Vagina (tissue), 2 donors: Measurements from ENCODE around the gene LMOD1.

Source experiments
- CTCF ChIP-seq, 3 experiments: fragments of 450-650 bp in 2 of 3; fragments of 200-600 bp in 1 of 3; sonication (generic) in 1 of 3; IDR thresholded peaks; one replicate each; pipeline ENCODE4 v1.5.1; 2017 to 2019; ENCODE audit warnings: antibody characterized with exemption in 3 of 3, mild to moderate bottlenecking in 2 of 3, moderate library complexity in 2 of 3
- POLR2A ChIP-seq, 2 donors: fragments of 450-650 bp; IDR thresholded peaks; one replicate each; pipeline ENCODE4 v1.6.1; 2017; ENCODE audit warnings: antibody characterized with exemption in 2 of 2, mild to moderate bottlenecking in 2 of 2, moderate library complexity in 2 of 2
- POLR2AphosphoS5 ChIP-seq, 2 donors: sonication (generic); formaldehyde crosslinking; IDR thresholded peaks; one replicate each; pipeline ENCODE4 v1.9.0; 2017; ENCODE audit warnings: antibody characterized with exemption in 2 of 2, mild to moderate bottlenecking in 2 of 2, low read depth in 1 of 2; ENCODE audit not compliant: insufficient read depth in 1 of 2

- TF ChIP-seq POLR2A (IDR thresholded peaks at IDR 0.05) (no peak), CTCF (IDR thresholded peaks at IDR 0.05) (no peak), POLR2AphosphoS5 (IDR thresholded peaks at IDR 0.05; ENCODE audit: insufficient read depth in 1 of 2, low read depth in 1 of 2) (no peak)
Observed at GRCh38 chr1:201898240-201898894, 48.0 kb downstream of the LMOD1 start.
